Endothelial cell (in vitro differentiated cells): ENCODE data around the gene SYNDIG1L. TPM values are rescaled to one million over a fixed set of nuclear protein-coding genes. Genes with fewer than 3 reads are reported as not detected.

Experiments used
- DNase-seq: peaks from one replicate; pipeline ENCODE4 v3.0.0; 2021; ENCODE audit warnings: low spot score
- H3K27ac Mint-ChIP-seq: one replicate; pipeline ENCODE4 v1.8.0; 2021; ENCODE audit warnings: mixed read lengths, inconsistent platforms; ENCODE audit not compliant: unreplicated experiment
- H3K27me3 Mint-ChIP-seq: one replicate; pipeline ENCODE4 v1.8.0; 2021; ENCODE audit warnings: mild to moderate bottlenecking, moderate library complexity, mixed read lengths, inconsistent platforms; ENCODE audit not compliant: unreplicated experiment
- H3K36me3 Mint-ChIP-seq: one replicate; pipeline ENCODE4 v1.8.0; 2021; ENCODE audit warnings: mild to moderate bottlenecking, low read depth, mixed read lengths, inconsistent platforms; ENCODE audit not compliant: unreplicated experiment
- H3K4me1 Mint-ChIP-seq: one replicate; pipeline ENCODE4 v1.8.0; 2021; ENCODE audit warnings: mild to moderate bottlenecking, mixed read lengths, inconsistent platforms; ENCODE audit not compliant: unreplicated experiment
- H3K4me3 Mint-ChIP-seq: one replicate; pipeline ENCODE4 v1.8.0; 2021; ENCODE audit warnings: mild to moderate bottlenecking, mixed read lengths, inconsistent platforms; ENCODE audit not compliant: unreplicated experiment
- H3K9me3 Mint-ChIP-seq: one replicate; pipeline ENCODE4 v1.8.0; 2021; ENCODE audit warnings: mixed read lengths, inconsistent platforms; ENCODE audit not compliant: unreplicated experiment
- total RNA-seq: library from RNA; stranded (reverse); fragmentation: NEBNext Ultra II Directional; extraction: Animal tissue kit (Norgen Biotek cat#: 25700); gene quantifications from one replicate; pipeline ENCODE4 v1.2.1, GENCODE V29; 2021; ENCODE audit not compliant: unreplicated experiment
- TF ChIP-seq, protein P1 (sequence below): fragments of 200-600 bp; sonication (generic); IDR thresholded peaks from one replicate; pipeline ENCODE4 v1.5.0; 2021; ENCODE audit warnings: antibody characterized with exemption; ENCODE audit not compliant: unreplicated experiment

The SYNDIG1L gene
- total RNA-seq, 1 donor from 2014 or later: 1.1 TPM

GRCh38 chr14:74424606-74425005 is 1.4 kb downstream of the SYNDIG1L start:
- TF ChIP-seq, protein P1, sequence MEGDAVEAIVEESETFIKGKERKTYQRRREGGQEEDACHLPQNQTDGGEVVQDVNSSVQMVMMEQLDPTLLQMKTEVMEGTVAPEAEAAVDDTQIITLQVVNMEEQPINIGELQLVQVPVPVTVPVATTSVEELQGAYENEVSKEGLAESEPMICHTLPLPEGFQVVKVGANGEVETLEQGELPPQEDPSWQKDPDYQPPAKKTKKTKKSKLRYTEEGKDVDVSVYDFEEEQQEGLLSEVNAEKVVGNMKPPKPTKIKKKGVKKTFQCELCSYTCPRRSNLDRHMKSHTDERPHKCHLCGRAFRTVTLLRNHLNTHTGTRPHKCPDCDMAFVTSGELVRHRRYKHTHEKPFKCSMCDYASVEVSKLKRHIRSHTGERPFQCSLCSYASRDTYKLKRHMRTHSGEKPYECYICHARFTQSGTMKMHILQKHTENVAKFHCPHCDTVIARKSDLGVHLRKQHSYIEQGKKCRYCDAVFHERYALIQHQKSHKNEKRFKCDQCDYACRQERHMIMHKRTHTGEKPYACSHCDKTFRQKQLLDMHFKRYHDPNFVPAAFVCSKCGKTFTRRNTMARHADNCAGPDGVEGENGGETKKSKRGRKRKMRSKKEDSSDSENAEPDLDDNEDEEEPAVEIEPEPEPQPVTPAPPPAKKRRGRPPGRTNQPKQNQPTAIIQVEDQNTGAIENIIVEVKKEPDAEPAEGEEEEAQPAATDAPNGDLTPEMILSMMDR: no peak
- no peak overlapping the region for H3K4me3 Mint-ChIP-seq

DNA sequence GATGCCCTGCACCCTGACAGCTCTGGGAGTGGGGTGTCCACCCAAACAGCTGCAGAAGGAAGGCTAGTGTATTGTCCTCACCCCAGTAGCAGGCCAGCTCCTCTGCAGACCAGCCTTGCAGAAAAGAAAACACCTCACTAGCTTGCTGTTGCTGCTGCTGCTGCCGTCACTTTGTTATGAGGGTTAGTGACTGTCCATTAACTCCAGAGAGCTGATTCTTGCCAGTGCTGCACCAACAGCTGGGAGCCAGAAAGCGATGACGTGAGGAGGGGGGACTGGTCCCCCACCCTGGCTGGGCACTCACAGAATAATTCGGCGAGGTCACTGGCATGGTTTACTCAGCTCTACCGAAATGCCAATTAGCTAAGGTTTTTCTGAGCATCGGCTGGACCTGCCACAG is 2.8 kb downstream of the SYNDIG1L start:
- Mint-ChIP-seq H3K9me3 (no peaks in the 10 kb centered on the region), H3K27ac (no peak overlapping the region), H3K4me3 (no peak overlapping the region), H3K27me3 (peaks cover 11% of the 10 kb centered on the region), H3K36me3 (no peaks in the 10 kb centered on the region), H3K4me1 (peaks cover 17% of the 10 kb centered on the region)
- no peak for DNase-seq
- TF ChIP-seq, protein P1: no peak

More at GRCh38 chr14:74424606-74425005, 1.4 kb downstream of the SYNDIG1L start:
- Mint-ChIP-seq H3K9me3 (no peaks in the 10 kb centered on the region), H3K36me3 (no peaks in the 10 kb centered on the region), H3K27me3 (peaks cover 11% of the 10 kb centered on the region), H3K4me1 (peaks cover 20% of the 10 kb centered on the region), H3K27ac (no peak overlapping the region)
- DNase-seq: no peak

DNA sequence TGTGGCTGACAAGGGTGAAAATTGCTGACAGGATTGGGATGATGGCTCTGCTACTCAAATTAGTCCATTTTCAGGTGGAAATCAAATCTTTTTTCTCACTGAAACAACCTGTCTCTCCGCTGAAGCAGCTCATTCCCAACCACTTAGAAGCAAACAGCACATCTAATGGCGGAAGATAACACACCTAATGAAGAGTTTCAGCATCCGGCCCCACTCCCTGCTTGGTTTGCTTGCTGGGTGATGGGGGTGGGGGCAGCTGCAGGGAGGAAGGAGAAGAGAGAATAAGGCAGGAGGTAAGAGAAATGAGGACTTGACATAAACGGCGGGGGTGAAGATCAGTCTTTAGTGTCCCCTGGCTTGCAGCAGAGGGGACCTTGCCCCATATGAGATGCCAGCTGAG is 4.0 kb downstream of the SYNDIG1L start:
- no peak for DNase-seq
- Mint-ChIP-seq H3K36me3 (no peaks in the 10 kb centered on the region), H3K9me3 (no peaks in the 10 kb centered on the region), H3K27me3 (peaks cover 9% of the 10 kb centered on the region), H3K4me1 (peaks cover 16% of the 10 kb centered on the region), H3K4me3 (no peak overlapping the region), H3K27ac (no peak overlapping the region)
- TF ChIP-seq, protein P1: no peak

DNA sequence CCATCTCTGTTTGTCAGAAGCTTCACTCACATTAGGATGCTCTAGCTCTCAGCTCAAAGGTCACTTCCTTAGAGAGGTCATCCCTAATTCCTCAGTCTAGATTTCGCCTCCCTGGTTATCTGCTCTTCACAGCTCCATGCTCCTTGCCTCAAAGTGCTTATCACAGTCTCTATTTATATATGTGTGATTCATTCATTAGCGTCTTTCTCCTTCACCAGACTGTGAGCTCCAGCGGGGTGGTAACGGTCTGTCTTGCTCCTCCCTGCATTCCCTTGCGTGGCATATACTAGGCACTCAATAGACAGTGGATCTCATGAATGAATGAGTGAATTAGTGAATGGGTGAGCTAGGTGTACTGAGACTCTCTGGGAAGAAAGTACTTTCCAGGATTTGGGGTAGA is 6.9 kb downstream of the SYNDIG1L start:
- TF ChIP-seq, protein P1: no peak
- DNase-seq: no peak
- Mint-ChIP-seq H3K36me3 (no peaks in the 10 kb centered on the region), H3K27ac (no peak overlapping the region), H3K9me3 (no peaks in the 10 kb centered on the region), H3K4me1 (peaks cover 22% of the 10 kb centered on the region), H3K4me3 (no peak overlapping the region), H3K27me3 (peaks cover 2% of the 10 kb centered on the region)

- peaks cover 28% of the 10 kb centered on the region for H3K4me1 Mint-ChIP-seq
- no peak for DNase-seq
- no peak overlapping the region for H3K27ac Mint-ChIP-seq
- H3K36me3 Mint-ChIP-seq: no peaks in the 10 kb centered on the region
- H3K9me3 Mint-ChIP-seq: no peaks in the 10 kb centered on the region
- H3K27me3 Mint-ChIP-seq: peaks cover 5% of the 10 kb centered on the region
- no peak overlapping the region for H3K4me3 Mint-ChIP-seq
- TF ChIP-seq, protein P1: no peak
Measured at GRCh38 chr14:74418031-74418430, 8.0 kb downstream of the SYNDIG1L start.
